Gastroesophageal sphincter (tissue), 3 donors: Measurements from ENCODE around the gene ZNF565.

Experiments used
- POLR2AphosphoS5 ChIP-seq: sonication (generic); formaldehyde crosslinking; IDR thresholded peaks from one replicate; pipeline ENCODE4 v1.6.1; 2017; ENCODE audit warnings: antibody characterized with exemption
- TF ChIP-seq, protein P1 (sequence below), 4 experiments: fragments of 200-600 bp in 2 of 4; fragments of 450-650 bp in 2 of 4; sonication (generic) in 1 of 4; IDR thresholded peaks; one replicate each; pipeline ENCODE4 v1.5.1; 2017 to 2019; ENCODE audit warnings: antibody characterized with exemption in 4 of 4, mild to moderate bottlenecking in 2 of 4, moderate library complexity in 2 of 4

DNA sequence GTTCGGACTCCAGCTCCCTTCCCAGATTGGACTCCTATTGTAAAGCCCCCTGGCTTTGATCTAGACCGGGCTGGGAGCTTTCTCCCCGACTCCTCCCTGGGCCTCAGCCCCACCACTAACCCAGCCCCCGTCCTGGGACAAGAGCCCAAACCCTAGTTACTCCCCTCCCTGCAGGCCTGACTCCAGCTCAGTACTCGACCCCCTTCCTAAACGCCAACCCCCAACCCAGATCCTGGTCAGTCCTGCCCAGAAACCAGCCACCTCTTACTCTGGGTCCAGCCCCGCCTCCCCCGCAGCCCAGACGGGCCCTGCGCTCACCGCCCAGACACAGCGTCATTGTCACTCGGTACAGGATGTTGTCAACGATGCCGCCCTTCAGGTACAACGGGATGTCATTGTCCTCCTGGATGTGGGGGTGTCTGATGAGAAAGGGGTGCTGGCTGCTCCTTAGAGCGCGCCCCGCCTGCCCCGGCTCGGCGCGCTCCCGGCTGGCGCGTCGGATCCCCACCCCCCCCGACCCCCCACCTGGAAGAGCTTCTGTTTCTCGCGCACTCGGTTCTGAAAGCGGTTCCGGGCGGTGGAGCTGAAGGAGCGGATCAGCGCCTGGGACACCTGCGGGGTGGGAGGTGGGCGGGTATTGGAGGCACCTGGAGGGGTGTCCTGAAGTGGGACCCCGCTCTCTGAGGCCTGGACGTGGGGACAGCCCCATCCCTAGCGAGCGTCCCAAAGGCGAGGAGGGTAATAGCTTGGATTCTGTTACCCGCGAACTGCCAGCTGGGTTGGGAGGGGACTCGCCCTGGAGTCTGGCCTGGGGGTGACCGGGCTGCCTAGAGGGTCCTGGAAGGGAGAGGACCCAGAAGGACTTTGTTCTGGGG, 63.1 kb downstream of the ZNF565 start:
- TF ChIP-seq, protein P1, sequence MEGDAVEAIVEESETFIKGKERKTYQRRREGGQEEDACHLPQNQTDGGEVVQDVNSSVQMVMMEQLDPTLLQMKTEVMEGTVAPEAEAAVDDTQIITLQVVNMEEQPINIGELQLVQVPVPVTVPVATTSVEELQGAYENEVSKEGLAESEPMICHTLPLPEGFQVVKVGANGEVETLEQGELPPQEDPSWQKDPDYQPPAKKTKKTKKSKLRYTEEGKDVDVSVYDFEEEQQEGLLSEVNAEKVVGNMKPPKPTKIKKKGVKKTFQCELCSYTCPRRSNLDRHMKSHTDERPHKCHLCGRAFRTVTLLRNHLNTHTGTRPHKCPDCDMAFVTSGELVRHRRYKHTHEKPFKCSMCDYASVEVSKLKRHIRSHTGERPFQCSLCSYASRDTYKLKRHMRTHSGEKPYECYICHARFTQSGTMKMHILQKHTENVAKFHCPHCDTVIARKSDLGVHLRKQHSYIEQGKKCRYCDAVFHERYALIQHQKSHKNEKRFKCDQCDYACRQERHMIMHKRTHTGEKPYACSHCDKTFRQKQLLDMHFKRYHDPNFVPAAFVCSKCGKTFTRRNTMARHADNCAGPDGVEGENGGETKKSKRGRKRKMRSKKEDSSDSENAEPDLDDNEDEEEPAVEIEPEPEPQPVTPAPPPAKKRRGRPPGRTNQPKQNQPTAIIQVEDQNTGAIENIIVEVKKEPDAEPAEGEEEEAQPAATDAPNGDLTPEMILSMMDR (IDR thresholded peaks at IDR 0.05), result no peak
- peak; percentile 78 for TF ChIP-seq POLR2AphosphoS5
